CD14-positive monocyte (primary cell): ENCODE data around the gene SS18L1. TPM values are rescaled to one million over a fixed set of nuclear protein-coding genes. Genes with fewer than 3 reads are reported as not detected.

ENCODE experiments used
- DNase-seq, 3 donors: peaks; one replicate each; pipeline ENCODE4 v3.0.0-alpha.2; 2011 to 2022
- H2AFZ ChIP-seq: 2 replicates; pipeline ENCODE4 v1.6.0; 2012; ENCODE audit warnings: mild to moderate bottlenecking, low read depth, low read length, inconsistent platforms; ENCODE audit not compliant: insufficient read depth, poor library complexity, severe bottlenecking
- H3K27ac ChIP-seq, 2 donors: 1 replicate in 1 of 2; 2 replicates in 1 of 2; pipeline ENCODE4 v1.5.1; 2012 to 2013; ENCODE audit warnings: low read length in 2 of 2, control low read depth in 1 of 2, inconsistent platforms in 1 of 2, low read depth in 1 of 2, mild to moderate bottlenecking in 1 of 2
- H3K27me3 ChIP-seq, 2 donors: one replicate each; pipeline versions ENCODE4 v1.6.0 to v1.6.1; 2011 to 2013; ENCODE audit warnings: low read length in 2 of 2; ENCODE audit not compliant: control insufficient read depth in 2 of 2, insufficient read depth in 2 of 2
- H3K36me3 ChIP-seq, 2 donors: replicated peaks in 1 of 2; 1 replicate in 1 of 2; 2 replicates in 1 of 2; pipeline versions ENCODE4 v1.5.1 to v1.6.1; 2012 to 2013; ENCODE audit warnings: low read length in 2 of 2, control low read depth in 1 of 2, inconsistent platforms in 1 of 2, mild to moderate bottlenecking in 1 of 2; ENCODE audit not compliant: insufficient read depth in 2 of 2, control insufficient read depth in 1 of 2
- H3K4me1 ChIP-seq, 2 donors: 1 replicate in 1 of 2; 2 replicates in 1 of 2; pipeline versions ENCODE4 v1.5.1 to v1.6.1; 2012 to 2013; ENCODE audit warnings: low read length in 2 of 2, control low read depth in 1 of 2, inconsistent platforms in 1 of 2, mild to moderate bottlenecking in 1 of 2, moderate library complexity in 1 of 2; ENCODE audit not compliant: insufficient read depth in 2 of 2, control insufficient read depth in 1 of 2
- H3K4me2 ChIP-seq: replicated peaks from 2 replicates; pipeline ENCODE3; 2012; ENCODE audit warnings: low read length, moderate library complexity, mild to moderate bottlenecking; ENCODE audit not compliant: poor library complexity, severe bottlenecking; ENCODE audit errors: extremely low read depth
- H3K4me3 ChIP-seq, 3 experiments: fragments of 200-600 bp in 1 of 3; sonication (generic) in 1 of 3; replicated peaks in 1 of 3; 1 replicate in 2 of 3; 2 replicates in 1 of 3; pipeline ENCODE4 v1.5.1; 2011 to 2013; ENCODE audit warnings: low read length in 3 of 3, mild to moderate bottlenecking in 3 of 3, control low read depth in 2 of 3, low read depth in 2 of 3, inconsistent platforms in 1 of 3, moderate library complexity in 1 of 3
- H3K79me2 ChIP-seq: 2 replicates; pipeline ENCODE4 v1.6.0; 2012; ENCODE audit warnings: mild to moderate bottlenecking, control low read depth, inconsistent platforms, low read length, moderate library complexity; ENCODE audit not compliant: insufficient read depth
- H3K9ac ChIP-seq: 2 replicates; pipeline ENCODE4 v1.6.0; 2017; ENCODE audit warnings: low read length, mild to moderate bottlenecking; ENCODE audit not compliant: insufficient read depth, poor library complexity, severe bottlenecking
- H3K9me3 ChIP-seq, 2 donors: replicated peaks in 1 of 2; 1 replicate in 1 of 2; 2 replicates in 1 of 2; pipeline versions ENCODE4 v1.5.1 to v1.6.1; 2012 to 2013; ENCODE audit warnings: low read length in 2 of 2, control low read depth in 1 of 2; ENCODE audit not compliant: control insufficient read depth in 1 of 2, insufficient read depth in 1 of 2
- H4K20me1 ChIP-seq: 2 replicates; pipeline ENCODE4 v1.6.0; 2012; ENCODE audit warnings: mild to moderate bottlenecking, low read length, control low read depth, moderate library complexity; ENCODE audit not compliant: insufficient read depth
- H3K27ac Mint-ChIP-seq, 7 donors: one replicate each; pipeline ENCODE4 v1.8.0; 2020; ENCODE audit warnings: mild to moderate bottlenecking in 7 of 7, mixed read lengths in 7 of 7, moderate library complexity in 6 of 7, inconsistent platforms in 2 of 7
- H3K27me3 Mint-ChIP-seq, 3 donors: one replicate each; pipeline ENCODE4 v1.8.0; 2021 to 2022; ENCODE audit warnings: low read depth in 3 of 3, mild to moderate bottlenecking in 3 of 3, mixed read lengths in 3 of 3, moderate library complexity in 3 of 3, inconsistent platforms in 1 of 3
- H3K36me3 Mint-ChIP-seq, 2 donors: one replicate each; pipeline ENCODE4 v1.8.0; 2020; ENCODE audit warnings: mixed read lengths in 2 of 2, inconsistent platforms in 1 of 2, mild to moderate bottlenecking in 1 of 2
- H3K4me1 Mint-ChIP-seq: one replicate; pipeline ENCODE4 v1.8.0; 2020; ENCODE audit warnings: mild to moderate bottlenecking, mixed read lengths
- H3K4me3 Mint-ChIP-seq, 2 donors: one replicate each; pipeline ENCODE4 v1.8.0; 2020; ENCODE audit warnings: mild to moderate bottlenecking in 2 of 2, mixed read lengths in 2 of 2, moderate library complexity in 1 of 2
- H3K9me3 Mint-ChIP-seq, 7 donors: one replicate each; pipeline ENCODE4 v1.8.0; 2020 to 2022; ENCODE audit warnings: mixed read lengths in 7 of 7, mild to moderate bottlenecking in 6 of 7, moderate library complexity in 6 of 7, inconsistent platforms in 2 of 7
- WGBS: methylation state at CpG from one replicate; pipeline ENCODE4 v1.1.5; 2013; ENCODE audit warnings: missing lambda C conversion rate; ENCODE audit not compliant: insufficient coverage; 5-methylcytosine and 5-hydroxymethylcytosine counted together
- intact Hi-C, 2 donors: fragments of 100-400 bp; cut with micrococcal nuclease; formaldehyde crosslinking; loops; one replicate each; pipeline versions ENCODE4 v1.15.0 to v1.15.1; 2023
- polyA plus RNA-seq, 3 donors: library from polyadenylated mRNA; depleted of rRNA in 1 of 3; unstranded in 2 of 3; stranded (reverse) in 1 of 3; fragments of 300-500 nt in 2 of 3; fragments of >200 nt in 1 of 3; fragmentation: Illumina TruSeq in 2 of 3; gene quantifications; 1 replicate in 2 of 3; 2 replicates in 1 of 3; pipeline ENCODE4 v1.2.3, GENCODE V29; 2012 to 2021
- TF ChIP-seq, protein P1 (sequence below): fragments of 200-600 bp; IDR thresholded peaks from one replicate; pipeline ENCODE4 v1.8.0; 2022; ENCODE audit warnings: antibody characterized with exemption, mild to moderate bottlenecking

SS18L1 gene
- polyA plus RNA-seq, 3 donors: 0.75 to 16.5 (median 1.1) TPM

DNA sequence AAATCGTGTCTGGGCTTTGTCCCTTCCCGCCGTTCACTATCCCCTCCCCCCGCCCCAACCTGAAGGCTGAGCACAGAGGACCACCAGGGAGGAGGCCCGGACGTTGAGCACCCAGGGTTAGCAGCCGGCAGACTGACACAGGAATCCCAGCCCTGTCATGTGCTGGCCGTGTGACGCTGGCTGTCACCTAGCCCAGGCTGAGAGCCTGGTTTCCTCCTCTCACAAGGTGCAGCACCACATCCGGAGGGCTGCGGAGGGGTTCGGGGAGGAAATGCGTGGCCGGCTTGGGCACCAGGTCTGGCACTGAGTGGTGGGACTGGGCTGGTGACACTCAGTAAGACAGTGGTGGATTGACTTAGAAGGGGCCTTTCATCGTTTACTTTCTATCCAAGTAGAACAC lies 25.9 kb upstream of the SS18L1 start:
- no peak overlapping the region for H3K4me3 ChIP-seq
- intact Hi-C loops: no loop called here
- peaks cover 7 to 9% of the 10 kb centered on the region in 2 donors for H3K4me1 ChIP-seq
- no peak overlapping the region for H3K9ac ChIP-seq
- H3K79me2 ChIP-seq: peaks cover 1% of the 10 kb centered on the region
- no peaks in the 10 kb centered on the region for H3K36me3 ChIP-seq
- no peak for DNase-seq
- Mint-ChIP-seq H3K27me3 (peaks cover 17 to 43% (median 22%) of the 10 kb centered on the region in 3 donors), H3K27ac (no peak overlapping the region), H3K4me3 (peak overlapping the region in 1 of 2 donors; percentile 30), H3K4me1 (peaks cover 5% of the 10 kb centered on the region), H3K36me3 (no peaks in the 10 kb centered on the region), H3K9me3 (peaks cover 14 to 41% (median 35%) of the 10 kb centered on the region in 7 donors)
- peaks cover 12 to 28% of the 10 kb centered on the region in 2 donors for H3K9me3 ChIP-seq
- 17% methylated on average over 7 of the region's 15 CpGs for WGBS
- no peak overlapping the region for H2AFZ ChIP-seq
- peaks cover 0 to 5% of the 10 kb centered on the region in 2 donors for H3K27me3 ChIP-seq
- H3K27ac ChIP-seq: no peak overlapping the region
- TF ChIP-seq, protein P1, sequence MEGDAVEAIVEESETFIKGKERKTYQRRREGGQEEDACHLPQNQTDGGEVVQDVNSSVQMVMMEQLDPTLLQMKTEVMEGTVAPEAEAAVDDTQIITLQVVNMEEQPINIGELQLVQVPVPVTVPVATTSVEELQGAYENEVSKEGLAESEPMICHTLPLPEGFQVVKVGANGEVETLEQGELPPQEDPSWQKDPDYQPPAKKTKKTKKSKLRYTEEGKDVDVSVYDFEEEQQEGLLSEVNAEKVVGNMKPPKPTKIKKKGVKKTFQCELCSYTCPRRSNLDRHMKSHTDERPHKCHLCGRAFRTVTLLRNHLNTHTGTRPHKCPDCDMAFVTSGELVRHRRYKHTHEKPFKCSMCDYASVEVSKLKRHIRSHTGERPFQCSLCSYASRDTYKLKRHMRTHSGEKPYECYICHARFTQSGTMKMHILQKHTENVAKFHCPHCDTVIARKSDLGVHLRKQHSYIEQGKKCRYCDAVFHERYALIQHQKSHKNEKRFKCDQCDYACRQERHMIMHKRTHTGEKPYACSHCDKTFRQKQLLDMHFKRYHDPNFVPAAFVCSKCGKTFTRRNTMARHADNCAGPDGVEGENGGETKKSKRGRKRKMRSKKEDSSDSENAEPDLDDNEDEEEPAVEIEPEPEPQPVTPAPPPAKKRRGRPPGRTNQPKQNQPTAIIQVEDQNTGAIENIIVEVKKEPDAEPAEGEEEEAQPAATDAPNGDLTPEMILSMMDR: no peak
- no peaks in the 10 kb centered on the region for H4K20me1 ChIP-seq
- H3K4me2 ChIP-seq: no peak overlapping the region

DNA sequence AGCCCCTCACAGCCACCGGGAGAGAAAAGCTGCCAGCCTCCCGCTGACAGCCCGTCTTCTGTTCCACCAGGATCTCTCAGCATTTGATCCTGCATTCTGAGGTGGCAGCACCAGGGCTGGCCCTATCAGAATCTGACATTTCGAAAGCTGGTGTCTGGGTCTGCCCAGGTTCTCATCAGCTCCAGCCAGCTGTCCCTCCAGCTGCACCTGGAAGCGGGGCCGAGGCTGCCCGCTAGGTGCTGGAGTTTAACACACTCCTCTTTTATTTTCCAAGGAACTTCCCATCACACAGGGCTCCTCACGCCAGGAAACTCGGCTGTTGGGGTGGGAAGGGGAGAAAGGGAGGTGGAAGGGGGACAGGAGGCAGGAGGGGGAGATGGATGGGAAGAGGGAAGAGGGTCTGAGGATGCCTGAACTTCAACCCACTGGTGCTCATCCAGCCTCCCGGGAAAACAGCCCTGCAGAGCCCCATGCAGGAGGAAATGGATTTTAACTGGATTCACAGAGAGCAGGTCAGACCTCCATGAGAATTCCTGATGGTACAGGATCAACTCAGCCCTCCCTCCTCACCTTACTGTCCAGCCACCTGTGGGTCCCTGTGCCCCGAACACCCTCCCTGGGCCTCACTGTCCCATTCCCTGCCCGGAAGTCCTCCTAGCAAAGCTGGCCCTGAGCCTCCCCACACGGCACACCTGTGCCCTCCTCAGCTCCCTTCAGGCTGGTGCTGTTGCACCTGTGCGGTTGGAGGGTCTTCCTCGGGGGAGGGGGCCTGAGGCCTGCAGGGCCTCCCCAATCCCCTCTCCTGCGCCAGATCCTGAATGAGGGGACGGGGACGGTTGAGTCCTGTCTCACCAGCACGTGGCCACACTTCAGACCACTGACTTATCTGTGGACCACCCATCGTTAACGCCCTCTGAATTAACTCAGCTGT lies 25.2 kb upstream of the SS18L1 start:
- Mint-ChIP-seq H3K4me1 (peaks cover 7% of the 10 kb centered on the region), H3K27me3 (peaks cover 17 to 39% (median 22%) of the 10 kb centered on the region in 3 donors), H3K27ac (no peak overlapping the region), H3K36me3 (no peaks in the 10 kb centered on the region), H3K4me3 (no peak overlapping the region), H3K9me3 (peaks cover 6 to 34% (median 28%) of the 10 kb centered on the region in 7 donors)
- intact Hi-C loops: no loop called here
- TF ChIP-seq, protein P1: no peak
- 86% methylated on average over 16 of the region's 21 CpGs for WGBS
- Histone ChIP-seq H3K36me3 (no peaks in the 10 kb centered on the region), H3K4me3 (no peak overlapping the region), H4K20me1 (peaks cover 4% of the 10 kb centered on the region), H3K4me1 (peaks cover 11 to 16% of the 10 kb centered on the region in 2 donors), H3K9me3 (peaks cover 5 to 21% of the 10 kb centered on the region in 2 donors), H2AFZ (no peak overlapping the region), H3K9ac (no peak overlapping the region), H3K27ac (no peak overlapping the region), H3K79me2 (peaks cover 9% of the 10 kb centered on the region), H3K4me2 (no peak overlapping the region), H3K27me3 (peaks cover 0 to 5% of the 10 kb centered on the region in 2 donors)
- no peak for DNase-seq
